Breast epithelium (tissue), 4 donors: ENCODE measurements around the gene CDS2. TPM values are rescaled to one million over a fixed set of nuclear protein-coding genes. Genes with fewer than 3 reads are reported as not detected.

Experiments
- DNase-seq, 2 donors: peaks; one replicate each; pipeline ENCODE4 v3.0.0-alpha.2; 2019; ENCODE audit warnings: low spot score in 2 of 2
- H3K27ac ChIP-seq, 2 donors: fragments of 200-600 bp; sonication (generic) in 1 of 2; one replicate each; pipeline ENCODE4 v1.5.1; 2016 to 2019; ENCODE audit warnings: mild to moderate bottlenecking in 1 of 2
- H3K27me3 ChIP-seq, 2 donors: fragments of 200-600 bp; sonication (generic) in 1 of 2; one replicate each; pipeline versions ENCODE4 v1.5.1 to v1.6.0; 2017 to 2019; ENCODE audit warnings: control low read depth in 1 of 2, mild to moderate bottlenecking in 1 of 2
- H3K36me3 ChIP-seq: fragments of 200-600 bp; one replicate; pipeline ENCODE4 v1.5.1; 2019
- H3K4me1 ChIP-seq, 2 donors: fragments of 200-600 bp; sonication (generic); one replicate each; pipeline ENCODE4 v1.5.1; 2016 to 2019; ENCODE audit warnings: control low read depth in 1 of 2
- H3K4me3 ChIP-seq, 3 donors: fragments of 200-600 bp; sonication (generic); 1 replicate in 2 of 3; 2 replicates in 1 of 3; pipeline ENCODE4 v1.5.1; 2016 to 2019; ENCODE audit warnings: mild to moderate bottlenecking in 3 of 3, moderate library complexity in 2 of 3
- H3K9me3 ChIP-seq, 2 donors: fragments of 200-600 bp; sonication (generic) in 1 of 2; one replicate each; pipeline ENCODE4 v1.5.1; 2016 to 2019; ENCODE audit warnings: control low read depth in 1 of 2
- POLR2A ChIP-seq: fragments of 450-650 bp; IDR thresholded peaks from one replicate; pipeline ENCODE4 v1.6.1; 2016; ENCODE audit warnings: antibody characterized with exemption, mild to moderate bottlenecking, moderate library complexity
- POLR2AphosphoS5 ChIP-seq, 3 donors: sonication (generic); formaldehyde crosslinking; IDR thresholded peaks; one replicate each; pipeline ENCODE4 v1.6.1; 2017; ENCODE audit warnings: antibody characterized with exemption in 3 of 3
- intact Hi-C: fragments of 100-400 bp; cut with DNase I; formaldehyde crosslinking; loops from one replicate; pipeline ENCODE4 v1.15.1; 2023; ENCODE audit warnings: low total_unique reads
- total RNA-seq, 3 donors: library from RNA; depleted of rRNA; stranded (reverse); fragments of >200 nt; gene quantifications; one replicate each; pipeline ENCODE4 v1.1.0, GENCODE V29; 2016
- TF ChIP-seq, protein P1 (sequence below), 3 donors: fragments of 450-650 bp; IDR thresholded peaks; one replicate each; pipeline ENCODE4 v1.5.1; 2016 to 2017; ENCODE audit warnings: antibody characterized with exemption in 3 of 3, mild to moderate bottlenecking in 3 of 3, moderate library complexity in 3 of 3

CDS2 gene
- total RNA-seq, 3 donors from 2014 or later, result 29.2 to 42.9 (median 37.6) TPM

DNA sequence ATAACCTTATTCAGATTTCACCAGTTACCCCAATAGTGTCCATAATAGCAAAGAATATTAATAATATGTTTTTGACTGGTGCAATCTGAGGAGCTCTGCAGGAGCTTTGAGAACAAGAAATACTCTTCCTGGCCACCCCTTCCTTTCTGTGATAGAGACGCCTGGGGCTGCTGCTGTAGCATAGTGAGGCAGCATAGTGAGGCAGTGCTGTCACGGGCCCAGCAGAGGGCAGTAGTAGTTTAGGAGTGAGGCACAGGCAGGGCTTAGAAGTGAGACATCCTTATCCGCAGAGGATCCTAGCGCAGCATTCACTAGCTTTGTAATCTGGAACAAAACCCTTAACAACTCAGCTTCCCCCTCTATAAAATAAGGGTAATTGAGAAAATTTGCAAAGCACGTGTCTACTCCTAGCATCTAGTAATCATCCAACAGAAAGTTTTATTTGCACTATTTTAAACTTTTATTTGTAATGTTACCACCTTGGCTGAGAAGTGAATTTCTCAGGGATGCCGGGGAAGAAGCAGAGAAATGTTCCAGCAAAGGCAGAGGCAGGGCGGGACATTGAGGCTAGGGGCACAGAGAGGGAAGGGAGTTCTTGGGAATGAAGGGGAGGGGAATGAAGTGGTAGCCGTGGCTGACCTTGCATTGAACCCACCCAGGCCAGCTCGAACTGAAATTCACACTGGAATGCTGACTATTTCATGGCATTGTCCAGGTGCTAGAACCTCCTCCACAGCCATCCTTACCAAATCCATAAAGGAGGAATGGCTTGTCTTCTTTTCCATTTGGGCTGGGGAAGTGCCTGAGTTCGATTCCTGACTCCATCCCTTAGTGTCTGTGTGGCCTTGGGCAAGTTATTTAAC lies 78.8 kb downstream of the CDS2 start:
- intact Hi-C loops, result no loop called here
- Histone ChIP-seq H3K4me3 (no peak overlapping the region), H3K27ac (no peak overlapping the region), H3K27me3 (no peaks in the 10 kb centered on the region), H3K4me1 (no peaks in the 10 kb centered on the region), H3K9me3 (no peaks in the 10 kb centered on the region), H3K36me3 (no peaks in the 10 kb centered on the region)
- TF ChIP-seq POLR2A (no peak), POLR2AphosphoS5 (IDR thresholded peaks at IDR 0.05) (no peak)
- TF ChIP-seq, protein P1, sequence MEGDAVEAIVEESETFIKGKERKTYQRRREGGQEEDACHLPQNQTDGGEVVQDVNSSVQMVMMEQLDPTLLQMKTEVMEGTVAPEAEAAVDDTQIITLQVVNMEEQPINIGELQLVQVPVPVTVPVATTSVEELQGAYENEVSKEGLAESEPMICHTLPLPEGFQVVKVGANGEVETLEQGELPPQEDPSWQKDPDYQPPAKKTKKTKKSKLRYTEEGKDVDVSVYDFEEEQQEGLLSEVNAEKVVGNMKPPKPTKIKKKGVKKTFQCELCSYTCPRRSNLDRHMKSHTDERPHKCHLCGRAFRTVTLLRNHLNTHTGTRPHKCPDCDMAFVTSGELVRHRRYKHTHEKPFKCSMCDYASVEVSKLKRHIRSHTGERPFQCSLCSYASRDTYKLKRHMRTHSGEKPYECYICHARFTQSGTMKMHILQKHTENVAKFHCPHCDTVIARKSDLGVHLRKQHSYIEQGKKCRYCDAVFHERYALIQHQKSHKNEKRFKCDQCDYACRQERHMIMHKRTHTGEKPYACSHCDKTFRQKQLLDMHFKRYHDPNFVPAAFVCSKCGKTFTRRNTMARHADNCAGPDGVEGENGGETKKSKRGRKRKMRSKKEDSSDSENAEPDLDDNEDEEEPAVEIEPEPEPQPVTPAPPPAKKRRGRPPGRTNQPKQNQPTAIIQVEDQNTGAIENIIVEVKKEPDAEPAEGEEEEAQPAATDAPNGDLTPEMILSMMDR (IDR thresholded peaks at IDR 0.05), result peak in 2 of 3 donors; percentile 54 to 67
- DNase-seq, result peak; percentile 30 to 65

DNA sequence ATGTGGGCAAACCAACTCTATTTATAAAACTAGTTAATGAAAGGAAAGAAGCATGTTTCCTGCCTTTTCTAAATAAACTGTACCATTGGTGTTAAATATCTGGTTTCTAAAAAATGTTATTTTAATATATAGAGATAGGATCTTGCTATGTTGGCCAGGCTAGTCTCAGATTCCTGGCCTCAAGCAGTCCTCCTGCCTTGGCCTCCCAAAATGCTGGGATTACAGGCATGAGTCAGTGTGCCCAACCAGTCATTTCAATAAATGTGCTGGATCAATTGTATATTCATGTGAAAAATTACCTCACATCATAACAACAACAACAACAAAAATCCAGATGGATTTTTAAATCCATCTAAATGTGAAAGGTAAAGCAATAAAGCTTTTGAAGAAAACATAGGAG lies 80.3 kb downstream of the CDS2 start:
- no peak for TF ChIP-seq POLR2A
- TF ChIP-seq, protein P1 (IDR thresholded peaks at IDR 0.05), result no peak
- no peak for TF ChIP-seq POLR2AphosphoS5 (IDR thresholded peaks at IDR 0.05)
- intact Hi-C loops, result no loop called here
- no peaks in the 10 kb centered on the region for H3K4me1 ChIP-seq
- DNase-seq, result no peak
- H3K27me3 ChIP-seq, result no peaks in the 10 kb centered on the region
- H3K9me3 ChIP-seq, result no peaks in the 10 kb centered on the region
- H3K4me3 ChIP-seq, result no peak overlapping the region
- H3K36me3 ChIP-seq, result no peaks in the 10 kb centered on the region
- H3K27ac ChIP-seq, result no peak overlapping the region

DNA sequence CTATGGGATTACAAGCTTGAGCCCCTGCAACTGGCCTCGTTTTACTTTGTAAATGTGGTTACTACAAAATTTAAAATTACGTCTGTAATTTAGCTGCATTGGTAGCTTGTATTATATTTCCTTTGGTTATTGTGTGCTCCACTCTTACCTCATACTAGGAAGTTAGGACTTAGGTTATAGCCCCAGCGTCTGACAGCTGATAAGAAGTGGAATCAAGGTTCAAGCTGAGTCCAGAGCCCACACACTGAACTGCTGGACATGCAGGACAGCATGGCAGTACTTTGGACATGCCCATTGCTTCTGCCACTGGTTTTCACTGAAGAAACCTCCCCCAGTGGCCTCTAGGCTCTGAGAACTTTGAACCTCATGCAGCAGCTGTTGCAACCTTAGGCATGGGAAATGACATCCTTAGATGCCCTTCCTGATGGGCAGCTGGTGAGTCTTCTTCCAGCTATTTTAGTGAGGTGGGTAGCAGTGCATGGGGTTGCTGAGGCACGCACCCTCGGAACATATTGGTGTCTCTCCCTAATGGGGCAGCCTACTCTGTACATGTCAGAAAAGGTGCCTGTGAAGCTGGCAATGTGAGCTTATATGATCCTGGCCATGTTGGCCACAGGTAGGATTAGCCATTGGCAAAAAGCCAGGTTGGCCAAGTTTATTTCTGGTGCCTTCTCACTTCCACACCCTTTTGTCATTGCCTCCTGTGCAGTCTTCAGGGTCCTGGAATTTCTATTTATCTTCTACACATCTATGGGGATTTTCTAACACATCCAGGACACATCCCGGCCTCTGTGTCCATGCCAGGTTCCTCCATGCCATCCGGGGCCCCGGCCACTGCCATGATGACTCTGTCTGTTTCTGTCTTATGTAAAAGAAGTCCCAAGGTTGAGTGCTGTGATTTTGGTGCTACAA lies 85.3 kb downstream of the CDS2 start:
- no peaks in the 10 kb centered on the region for H3K4me1 ChIP-seq
- no peak for DNase-seq
- H3K27ac ChIP-seq, result no peak overlapping the region
- no peak overlapping the region for H3K4me3 ChIP-seq
- H3K27me3 ChIP-seq, result no peaks in the 10 kb centered on the region
- TF ChIP-seq POLR2AphosphoS5 (IDR thresholded peaks at IDR 0.05) (no peak), POLR2A (no peak)
- TF ChIP-seq, protein P1 (IDR thresholded peaks at IDR 0.05), result no peak
- intact Hi-C loops, result no loop called here
- no peaks in the 10 kb centered on the region for H3K36me3 ChIP-seq
- H3K9me3 ChIP-seq, result no peaks in the 10 kb centered on the region

DNA sequence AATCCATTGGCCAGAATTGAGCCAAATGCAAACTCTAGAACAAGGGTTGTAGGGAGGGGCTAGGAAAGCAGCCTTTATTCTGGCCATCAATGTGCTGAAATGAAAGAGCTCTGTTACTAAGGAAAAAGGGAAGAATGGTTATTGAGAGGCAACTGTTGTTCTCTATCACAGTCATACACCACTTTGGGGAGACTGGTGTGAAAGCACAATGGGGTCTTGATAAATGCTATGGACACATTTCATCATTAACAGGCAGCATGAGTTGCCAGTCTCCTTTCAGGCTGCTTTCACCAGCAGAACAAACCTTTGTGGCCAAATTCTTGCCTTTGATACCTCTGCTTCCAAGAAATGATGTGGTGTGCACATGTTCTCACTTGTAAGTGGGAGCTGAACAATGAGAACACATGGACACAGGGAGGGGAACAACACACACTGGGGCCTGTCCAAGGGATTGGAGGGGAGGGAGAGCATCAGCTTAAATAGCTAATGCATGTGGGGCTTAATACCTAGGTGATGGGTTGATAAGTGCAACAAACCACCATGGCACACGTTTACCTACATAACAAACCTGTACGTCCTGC lies 86.2 kb downstream of the CDS2 start:
- no peak overlapping the region for H3K27ac ChIP-seq
- H3K36me3 ChIP-seq, result no peaks in the 10 kb centered on the region
- no peaks in the 10 kb centered on the region for H3K4me1 ChIP-seq
- intact Hi-C loops, result no loop called here
- no peaks in the 10 kb centered on the region for H3K27me3 ChIP-seq
- no peak overlapping the region for H3K4me3 ChIP-seq
- H3K9me3 ChIP-seq, result no peaks in the 10 kb centered on the region
- DNase-seq, result no peak
- TF ChIP-seq POLR2AphosphoS5 (IDR thresholded peaks at IDR 0.05) (no peak), POLR2A (no peak)
- TF ChIP-seq, protein P1 (IDR thresholded peaks at IDR 0.05), result no peak
